Stomach smooth muscle (tissue), 2 donors: Measurements from ENCODE around the gene FBXO42.

Source experiments
- H3K27ac ChIP-seq: one replicate; pipeline ENCODE4 v1.7.0; 2013; ENCODE audit warnings: mild to moderate bottlenecking, low read length, inconsistent platforms
- H3K27me3 ChIP-seq, 2 donors: one replicate each; pipeline ENCODE4 v1.7.0; 2013; ENCODE audit warnings: low read length in 2 of 2; ENCODE audit not compliant: insufficient read depth in 2 of 2, control insufficient read depth in 1 of 2
- H3K36me3 ChIP-seq, 2 donors: one replicate each; pipeline ENCODE4 v1.7.0; 2013; ENCODE audit warnings: low read length in 2 of 2; ENCODE audit not compliant: control insufficient read depth in 2 of 2, insufficient read depth in 2 of 2
- H3K4me1 ChIP-seq: one replicate; pipeline ENCODE4 v1.7.0; 2013; ENCODE audit warnings: low read length; ENCODE audit not compliant: control insufficient read depth, insufficient read depth
- H3K4me3 ChIP-seq, 2 donors: one replicate each; pipeline ENCODE4 v1.7.0; 2013; ENCODE audit warnings: low read length in 2 of 2
- H3K9ac ChIP-seq, 2 donors: one replicate each; pipeline ENCODE4 v1.7.0; 2013; ENCODE audit warnings: low read length in 2 of 2, mild to moderate bottlenecking in 1 of 2
- H3K9me3 ChIP-seq, 2 donors: one replicate each; pipeline ENCODE4 v1.7.0; 2013; ENCODE audit warnings: low read length in 2 of 2; ENCODE audit not compliant: control insufficient read depth in 2 of 2
- donor health status: healthy.
- donor health status: Pancreatic carcinoma.

FBXO42 gene

DNA sequence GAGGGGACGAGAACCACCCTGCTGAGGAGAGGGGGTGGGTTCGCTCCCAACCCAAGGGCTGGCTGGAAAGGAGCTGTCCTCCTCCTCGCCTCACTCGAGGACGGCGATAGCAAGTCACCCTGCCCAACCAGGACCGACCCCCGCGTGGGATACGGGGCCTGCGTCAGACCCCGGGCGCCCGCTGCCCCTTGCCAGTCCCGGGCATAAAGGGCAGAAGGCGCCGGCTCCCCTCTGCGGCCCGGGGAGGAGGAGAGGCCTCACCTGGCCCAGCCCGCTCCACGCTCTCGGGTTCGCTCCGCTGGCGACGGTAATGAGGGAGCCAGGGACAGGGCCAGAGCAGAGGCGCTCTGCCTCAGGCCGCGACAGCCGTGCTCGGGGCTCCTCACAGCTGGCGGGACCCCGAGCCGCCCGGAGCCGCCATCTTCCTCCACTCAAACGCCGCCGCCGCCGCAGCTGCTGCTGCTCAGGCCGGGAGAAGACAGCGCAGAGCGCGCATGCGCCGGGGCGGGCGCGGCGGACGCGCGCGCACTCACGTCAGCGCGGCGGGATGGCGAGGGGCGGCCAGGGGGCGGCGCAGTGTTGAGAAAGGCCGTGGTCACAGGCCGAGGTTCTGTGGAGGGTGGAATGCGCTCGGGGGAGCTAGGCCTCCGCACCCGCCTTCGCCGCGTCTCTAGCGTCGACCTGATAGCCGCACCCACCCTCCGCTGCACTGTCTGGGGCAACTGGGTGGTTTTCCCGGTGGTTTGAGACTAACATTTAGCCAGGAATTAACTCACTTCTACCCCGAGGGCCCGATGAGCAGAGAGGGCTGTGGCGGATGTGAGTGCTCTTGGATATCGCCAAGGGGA, at the start of gene FBXO42:
Gene FBXO42, minus strand, starts transcription at position 487 of the 848 bp plus-strand sequence. CDS start 37,062 bp downstream, outside the sequence.
- Histone ChIP-seq H3K36me3 (no peaks in the 10 kb centered on the region), H3K4me3 (peak within 1 kb of the TSS; percentile 77 to 94), H3K27ac (peak within 1 kb of the TSS; percentile 82), H3K27me3 (no peaks in the 10 kb centered on the region), H3K9ac (peak within 1 kb of the TSS; percentile 80 to 93), H3K4me1 (peaks cover 15% of the 10 kb centered on the region), H3K9me3 (no peaks in the 10 kb centered on the region)

GRCh38 chr1:16398371-16398953, 46.2 kb upstream of the FBXO42 start:
- H3K4me3 ChIP-seq, result no peak overlapping the region
- no peaks in the 10 kb centered on the region for H3K27me3 ChIP-seq
- H3K4me1 ChIP-seq, result peaks cover 10% of the 10 kb centered on the region
- peaks cover 29 to 32% of the 10 kb centered on the region in 2 donors for H3K36me3 ChIP-seq
- no peak overlapping the region for H3K9ac ChIP-seq
- no peak overlapping the region for H3K27ac ChIP-seq
- H3K9me3 ChIP-seq, result no peaks in the 10 kb centered on the region

GRCh38 chr1:16397120-16397519, 44.8 kb upstream of the FBXO42 start:
- no peaks in the 10 kb centered on the region for H3K27me3 ChIP-seq
- no peak overlapping the region for H3K27ac ChIP-seq
- no peak overlapping the region for H3K9ac ChIP-seq
- peaks cover 31 to 34% of the 10 kb centered on the region in 2 donors for H3K36me3 ChIP-seq
- H3K4me3 ChIP-seq, result no peak overlapping the region
- no peaks in the 10 kb centered on the region for H3K9me3 ChIP-seq
- H3K4me1 ChIP-seq, result peaks cover 23% of the 10 kb centered on the region

DNA sequence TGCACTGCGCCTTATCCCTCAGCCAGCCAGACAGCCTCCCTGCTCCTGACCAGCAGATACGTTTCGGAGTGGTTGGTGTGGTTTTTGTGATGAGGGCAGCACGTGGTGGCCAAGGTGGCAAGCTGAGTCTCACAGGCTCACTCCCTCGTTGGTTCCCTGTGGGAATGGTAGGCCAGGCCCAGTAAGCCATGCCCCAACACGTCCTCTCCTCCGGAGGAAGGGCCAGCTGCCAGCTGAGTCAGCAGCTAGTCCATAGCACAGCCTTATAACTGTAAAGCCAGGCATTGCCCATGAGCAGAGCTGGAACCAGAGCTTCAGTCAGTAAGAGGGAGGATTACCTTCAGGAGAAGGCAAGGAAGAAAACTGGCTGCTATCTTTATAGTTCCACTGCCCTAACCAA, 44.3 kb upstream of the FBXO42 start:
- no peaks in the 10 kb centered on the region for H3K9me3 ChIP-seq
- H3K27me3 ChIP-seq, result no peaks in the 10 kb centered on the region
- H3K27ac ChIP-seq, result no peak overlapping the region
- H3K36me3 ChIP-seq, result peaks cover 31 to 34% of the 10 kb centered on the region in 2 donors
- H3K9ac ChIP-seq, result no peak overlapping the region
- H3K4me1 ChIP-seq, result peaks cover 28% of the 10 kb centered on the region
- H3K4me3 ChIP-seq, result no peak overlapping the region

DNA sequence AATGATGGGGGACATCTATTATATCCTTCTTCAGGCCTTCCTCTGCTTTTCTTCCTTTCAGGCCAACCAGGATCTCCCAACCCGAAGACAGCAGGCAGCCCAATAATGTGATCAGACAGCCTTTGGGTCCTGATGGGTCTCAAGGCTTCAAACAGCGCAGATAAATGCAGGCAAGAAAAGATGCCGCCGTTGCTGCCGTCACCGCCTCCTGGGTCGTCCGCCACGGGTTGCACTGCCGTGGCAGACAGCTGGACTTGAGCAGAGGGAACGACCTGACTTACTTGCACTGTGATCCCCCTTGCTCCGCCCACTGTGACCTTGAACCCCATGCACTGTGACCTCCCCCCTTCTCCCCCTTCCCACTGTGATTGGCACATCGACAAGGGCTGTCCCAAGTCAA, 42.7 kb upstream of the FBXO42 start:
- Histone ChIP-seq H3K36me3 (peaks cover 31 to 34% of the 10 kb centered on the region in 2 donors), H3K4me3 (no peak overlapping the region), H3K4me1 (peaks cover 39% of the 10 kb centered on the region), H3K27me3 (no peaks in the 10 kb centered on the region), H3K9me3 (no peaks in the 10 kb centered on the region), H3K27ac (no peak overlapping the region), H3K9ac (no peak overlapping the region)

GRCh38 chr1:16393570-16394521, 41.6 kb upstream of the FBXO42 start:
- Histone ChIP-seq H3K4me1 (peaks cover 42% of the 10 kb centered on the region), H3K9ac (peak overlapping the region in 1 of 2 donors; percentile 13), H3K27me3 (no peaks in the 10 kb centered on the region), H3K27ac (no peak overlapping the region), H3K36me3 (peaks cover 29 to 31% of the 10 kb centered on the region in 2 donors), H3K4me3 (no peak overlapping the region), H3K9me3 (no peaks in the 10 kb centered on the region)

DNA sequence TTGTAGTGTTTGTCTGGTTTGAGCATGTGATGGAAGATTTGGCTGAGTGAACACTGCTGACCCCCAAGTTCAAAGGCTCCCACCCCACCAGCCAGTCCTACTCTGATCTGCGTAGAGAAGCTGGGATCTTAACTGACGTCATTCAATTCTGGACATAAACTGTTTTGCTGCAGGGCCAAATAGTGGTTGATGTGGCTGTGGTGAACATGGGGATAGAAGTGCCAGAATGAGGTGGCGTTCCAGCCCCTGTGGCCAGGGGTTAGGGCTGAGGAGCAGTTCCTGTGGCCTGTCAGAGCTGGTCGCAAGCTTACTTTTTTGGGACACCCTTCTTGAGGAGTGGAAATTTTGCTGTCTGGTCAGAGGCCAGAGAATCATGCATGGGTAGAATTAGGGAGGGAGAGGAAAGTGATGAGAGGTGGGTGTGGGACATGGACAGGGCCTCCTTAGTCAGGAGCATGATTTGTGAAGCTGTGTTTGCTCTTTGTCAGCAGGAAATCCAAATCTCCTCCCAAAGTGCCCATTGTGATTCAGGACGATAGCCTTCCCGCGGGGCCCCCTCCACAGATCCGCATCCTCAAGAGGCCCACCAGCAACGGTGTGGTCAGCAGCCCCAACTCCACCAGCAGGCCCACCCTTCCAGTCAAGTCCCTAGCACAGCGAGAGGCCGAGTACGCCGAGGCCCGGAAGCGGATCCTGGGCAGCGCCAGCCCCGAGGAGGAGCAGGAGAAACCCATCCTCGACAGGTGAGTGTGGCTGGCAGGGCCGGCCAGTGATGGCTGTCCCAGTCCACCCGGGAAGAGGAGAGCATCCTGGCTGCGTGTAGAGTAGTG, 40.7 kb upstream of the FBXO42 start:
- no peak overlapping the region for H3K4me3 ChIP-seq
- no peaks in the 10 kb centered on the region for H3K27me3 ChIP-seq
- peak overlapping the region; percentile 11 for H3K27ac ChIP-seq
- H3K9me3 ChIP-seq, result no peaks in the 10 kb centered on the region
- H3K36me3 ChIP-seq, result peaks cover 27 to 31% of the 10 kb centered on the region in 2 donors
- H3K4me1 ChIP-seq, result peaks cover 42% of the 10 kb centered on the region
- H3K9ac ChIP-seq, result peak overlapping the region in 1 of 2 donors; percentile 13

DNA sequence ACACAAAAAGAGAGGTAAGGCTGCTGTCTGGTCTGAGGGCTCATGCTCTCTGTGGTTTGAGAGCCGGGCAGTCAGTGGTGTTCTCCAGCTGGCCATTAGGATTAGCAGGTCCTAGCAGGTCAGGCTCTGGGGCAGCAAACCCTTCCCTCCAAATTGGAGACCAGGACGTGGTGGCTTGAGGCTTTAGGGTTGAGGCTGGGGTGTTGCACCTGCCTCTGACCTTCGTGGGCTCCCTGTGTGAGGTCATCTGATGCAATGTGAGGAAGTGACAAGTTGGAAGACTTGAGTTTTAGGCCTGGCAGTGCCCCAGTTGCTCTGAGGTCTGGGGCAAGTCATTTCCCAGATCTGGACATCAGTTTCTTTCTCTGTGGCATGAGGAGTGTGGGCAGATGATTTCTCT, 39.1 kb upstream of the FBXO42 start:
- peaks cover 51% of the 10 kb centered on the region for H3K4me1 ChIP-seq

DNA sequence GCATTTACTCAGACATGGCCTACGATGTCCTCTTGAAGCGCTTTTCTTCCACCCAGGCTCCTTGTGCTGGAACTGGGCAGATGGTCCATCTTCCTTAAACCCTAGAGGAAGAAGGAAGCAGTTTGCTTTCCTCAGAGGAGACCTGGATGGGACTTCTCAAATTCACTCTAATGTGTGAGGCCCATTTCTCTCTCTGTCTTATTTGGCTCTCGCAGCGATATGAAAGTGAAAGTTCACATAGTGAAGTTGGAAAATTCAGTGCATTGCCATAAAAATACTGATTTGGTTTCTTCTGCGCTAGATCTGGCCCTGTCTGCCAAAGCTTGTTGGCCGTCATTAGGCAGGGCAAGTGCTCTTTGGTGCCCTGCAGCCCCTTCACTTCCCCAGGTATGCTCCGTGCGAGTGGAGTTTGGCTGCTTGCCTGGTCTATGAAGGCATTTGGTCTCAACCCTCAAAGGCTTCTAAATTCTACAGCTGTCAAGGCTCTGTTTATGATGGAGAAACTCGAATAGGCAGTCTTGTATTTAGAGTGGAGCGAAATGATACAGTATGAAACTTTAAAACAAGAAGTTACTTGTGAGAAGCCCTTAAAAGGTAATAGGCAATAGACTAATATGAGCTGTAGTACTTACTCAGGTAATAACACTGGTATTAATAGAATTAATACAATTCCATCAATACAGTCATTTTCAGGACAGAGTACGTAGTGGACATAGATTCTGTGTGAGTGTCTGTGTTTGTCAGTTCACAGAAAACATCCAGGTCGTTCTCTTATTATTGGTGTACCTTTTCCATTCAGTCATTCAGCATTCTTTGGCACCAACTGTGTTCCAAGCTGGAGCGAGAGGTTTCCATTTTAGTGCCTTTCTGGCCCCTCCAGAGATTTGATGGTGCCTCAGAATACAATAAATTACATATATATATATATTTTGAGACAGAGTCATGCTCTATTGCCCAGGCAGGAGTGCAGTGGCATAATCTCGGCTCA, 35.2 kb upstream of the FBXO42 start:
- Histone ChIP-seq H3K9ac (peak overlapping the region; percentile 43 to 55), H3K27me3 (no peaks in the 10 kb centered on the region), H3K4me3 (peak overlapping the region; percentile 49 to 74), H3K4me1 (peaks cover 53% of the 10 kb centered on the region), H3K27ac (peak overlapping the region; percentile 18), H3K36me3 (no peaks in the 10 kb centered on the region), H3K9me3 (no peaks in the 10 kb centered on the region)

More for the DNA sequence above, 39.1 kb upstream of the FBXO42 start:
- Histone ChIP-seq H3K4me3 (no peak overlapping the region), H3K9me3 (no peaks in the 10 kb centered on the region), H3K36me3 (peaks cover 20 to 23% of the 10 kb centered on the region in 2 donors), H3K9ac (peak overlapping the region in 1 of 2 donors; percentile 29), H3K27me3 (no peaks in the 10 kb centered on the region), H3K27ac (no peak overlapping the region)
